HG03439 (cell line): ENCODE data around the gene ARRDC3.

Source experiments
- ATAC-seq: cut with Tn5 transposase; IDR thresholded peaks from one replicate; pipeline ENCODE4 v1.9.1; 2021; ENCODE audit warnings: mild to moderate bottlenecking, moderate library complexity; ENCODE audit not compliant: unreplicated experiment

The ARRDC3 gene

GRCh38 chr5:91318724-91319123 lies 64.4 kb downstream of the ARRDC3 start:
- no peak for ATAC-seq
